SK-N-SH (cell line): ENCODE results near the gene CLEC17A.

Source experiments
- CHD2 ChIP-seq: fragments of 150-350 bp; IDR thresholded peaks from 2 replicates; pipeline ENCODE4 v1.6.1; 2018; ENCODE audit warnings: low read length; ENCODE audit not compliant: partially characterized antibody
- EP300 ChIP-seq, 2 experiments: IDR thresholded peaks; 2 replicates each; pipeline versions ENCODE4 v1.4.0 to v1.6.1; 2012; ENCODE audit warnings: borderline replicate concordance in 1 of 2, low read depth in 1 of 2, low read length in 1 of 2
- EZH2phosphoT487 ChIP-seq: fragments of 200-600 bp; sonication (generic); IDR thresholded peaks from 2 replicates; pipeline ENCODE4 v1.6.1; 2017; ENCODE audit warnings: low read depth, mixed run types, mild to moderate bottlenecking, antibody characterized with exemption, moderate library complexity, borderline replicate concordance
- GABPA ChIP-seq: IDR thresholded peaks from 2 replicates; pipeline ENCODE4 v1.4.0; 2012; ENCODE audit warnings: low read depth, mild to moderate bottlenecking
- JUND ChIP-seq: IDR thresholded peaks from 2 replicates; pipeline ENCODE4 v1.4.0; 2012
- MXI1 ChIP-seq: IDR thresholded peaks from 2 replicates; pipeline ENCODE4 v1.6.1; 2012; ENCODE audit warnings: mild to moderate bottlenecking, low read depth, low read length, improper control_type of control experiment
- TAF1 ChIP-seq: IDR thresholded peaks from 2 replicates; pipeline ENCODE4 v1.6.1; 2012; ENCODE audit warnings: low read depth, mild to moderate bottlenecking, low read length, moderate library complexity, borderline replicate concordance
- TCF12 ChIP-seq: IDR thresholded peaks from 2 replicates; pipeline ENCODE4 v1.4.0; 2012
- TF ChIP-seq, protein P1 (sequence below): fragments of 200-600 bp; sonication (generic); IDR thresholded peaks from 2 replicates; pipeline ENCODE4 v1.6.1; 2017; ENCODE audit warnings: antibody characterized with exemption, mild to moderate bottlenecking, moderate library complexity
- TF ChIP-seq, protein P2 (sequence below): IDR thresholded peaks from 2 replicates; pipeline ENCODE4 v1.6.1; 2012; ENCODE audit warnings: mild to moderate bottlenecking, low read depth, low read length, moderate library complexity
- TF ChIP-seq, protein P3 (sequence below): fragments of 150-350 bp; IDR thresholded peaks from 2 replicates; pipeline ENCODE4 v1.6.1; 2017; ENCODE audit warnings: antibody characterized with exemption, low read length, low read depth, borderline replicate concordance

DNA sequence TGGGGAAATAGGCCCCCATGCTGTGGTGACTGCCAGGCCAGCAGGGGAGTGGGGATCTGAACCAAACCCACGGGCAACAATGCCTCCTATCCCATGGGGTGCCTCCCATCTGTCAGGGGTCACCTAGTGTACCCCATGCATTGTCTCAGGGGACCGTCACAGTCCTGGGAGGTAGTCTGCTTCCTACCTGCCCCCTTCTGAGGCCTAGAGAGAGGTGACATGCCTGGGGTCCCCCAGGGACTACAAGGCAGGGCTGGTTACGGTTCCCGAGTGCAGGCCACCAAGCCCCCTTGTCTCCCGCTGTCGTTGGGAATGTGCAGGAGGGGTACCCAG lies 22.1 kb upstream of the CLEC17A start:
- no peak for TF ChIP-seq JUND
- TF ChIP-seq, protein P1, sequence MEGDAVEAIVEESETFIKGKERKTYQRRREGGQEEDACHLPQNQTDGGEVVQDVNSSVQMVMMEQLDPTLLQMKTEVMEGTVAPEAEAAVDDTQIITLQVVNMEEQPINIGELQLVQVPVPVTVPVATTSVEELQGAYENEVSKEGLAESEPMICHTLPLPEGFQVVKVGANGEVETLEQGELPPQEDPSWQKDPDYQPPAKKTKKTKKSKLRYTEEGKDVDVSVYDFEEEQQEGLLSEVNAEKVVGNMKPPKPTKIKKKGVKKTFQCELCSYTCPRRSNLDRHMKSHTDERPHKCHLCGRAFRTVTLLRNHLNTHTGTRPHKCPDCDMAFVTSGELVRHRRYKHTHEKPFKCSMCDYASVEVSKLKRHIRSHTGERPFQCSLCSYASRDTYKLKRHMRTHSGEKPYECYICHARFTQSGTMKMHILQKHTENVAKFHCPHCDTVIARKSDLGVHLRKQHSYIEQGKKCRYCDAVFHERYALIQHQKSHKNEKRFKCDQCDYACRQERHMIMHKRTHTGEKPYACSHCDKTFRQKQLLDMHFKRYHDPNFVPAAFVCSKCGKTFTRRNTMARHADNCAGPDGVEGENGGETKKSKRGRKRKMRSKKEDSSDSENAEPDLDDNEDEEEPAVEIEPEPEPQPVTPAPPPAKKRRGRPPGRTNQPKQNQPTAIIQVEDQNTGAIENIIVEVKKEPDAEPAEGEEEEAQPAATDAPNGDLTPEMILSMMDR: no peak
- TF ChIP-seq, protein P2, sequence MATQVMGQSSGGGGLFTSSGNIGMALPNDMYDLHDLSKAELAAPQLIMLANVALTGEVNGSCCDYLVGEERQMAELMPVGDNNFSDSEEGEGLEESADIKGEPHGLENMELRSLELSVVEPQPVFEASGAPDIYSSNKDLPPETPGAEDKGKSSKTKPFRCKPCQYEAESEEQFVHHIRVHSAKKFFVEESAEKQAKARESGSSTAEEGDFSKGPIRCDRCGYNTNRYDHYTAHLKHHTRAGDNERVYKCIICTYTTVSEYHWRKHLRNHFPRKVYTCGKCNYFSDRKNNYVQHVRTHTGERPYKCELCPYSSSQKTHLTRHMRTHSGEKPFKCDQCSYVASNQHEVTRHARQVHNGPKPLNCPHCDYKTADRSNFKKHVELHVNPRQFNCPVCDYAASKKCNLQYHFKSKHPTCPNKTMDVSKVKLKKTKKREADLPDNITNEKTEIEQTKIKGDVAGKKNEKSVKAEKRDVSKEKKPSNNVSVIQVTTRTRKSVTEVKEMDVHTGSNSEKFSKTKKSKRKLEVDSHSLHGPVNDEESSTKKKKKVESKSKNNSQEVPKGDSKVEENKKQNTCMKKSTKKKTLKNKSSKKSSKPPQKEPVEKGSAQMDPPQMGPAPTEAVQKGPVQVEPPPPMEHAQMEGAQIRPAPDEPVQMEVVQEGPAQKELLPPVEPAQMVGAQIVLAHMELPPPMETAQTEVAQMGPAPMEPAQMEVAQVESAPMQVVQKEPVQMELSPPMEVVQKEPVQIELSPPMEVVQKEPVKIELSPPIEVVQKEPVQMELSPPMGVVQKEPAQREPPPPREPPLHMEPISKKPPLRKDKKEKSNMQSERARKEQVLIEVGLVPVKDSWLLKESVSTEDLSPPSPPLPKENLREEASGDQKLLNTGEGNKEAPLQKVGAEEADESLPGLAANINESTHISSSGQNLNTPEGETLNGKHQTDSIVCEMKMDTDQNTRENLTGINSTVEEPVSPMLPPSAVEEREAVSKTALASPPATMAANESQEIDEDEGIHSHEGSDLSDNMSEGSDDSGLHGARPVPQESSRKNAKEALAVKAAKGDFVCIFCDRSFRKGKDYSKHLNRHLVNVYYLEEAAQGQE: no peak
- TF ChIP-seq GABPA: no peak
- no peak for TF ChIP-seq CHD2
- TF ChIP-seq MXI1: no peak
- TF ChIP-seq, protein P3, sequence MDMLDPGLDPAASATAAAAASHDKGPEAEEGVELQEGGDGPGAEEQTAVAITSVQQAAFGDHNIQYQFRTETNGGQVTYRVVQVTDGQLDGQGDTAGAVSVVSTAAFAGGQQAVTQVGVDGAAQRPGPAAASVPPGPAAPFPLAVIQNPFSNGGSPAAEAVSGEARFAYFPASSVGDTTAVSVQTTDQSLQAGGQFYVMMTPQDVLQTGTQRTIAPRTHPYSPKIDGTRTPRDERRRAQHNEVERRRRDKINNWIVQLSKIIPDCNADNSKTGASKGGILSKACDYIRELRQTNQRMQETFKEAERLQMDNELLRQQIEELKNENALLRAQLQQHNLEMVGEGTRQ: no peak
- TF ChIP-seq EZH2phosphoT487: no peak
- TF ChIP-seq TCF12: no peak
- no peak for TF ChIP-seq TAF1
- no peak for TF ChIP-seq EP300 (IDR thresholded peaks at IDR 0.05; ENCODE audit: borderline replicate concordance in 1 of 2, low read depth in 1 of 2, low read length in 1 of 2)
